IMR-90 (cell line): ENCODE measurements around the gene BCL11A. TPM values are rescaled to one million over a fixed set of nuclear protein-coding genes. Genes with fewer than 3 reads are reported as not detected.

Experiments
- ATAC-seq: fragments of 200-7000 bp; cut with Tn5 transposase; 2 replicates; pipeline ENCODE4 v1.9.1; 2020; ENCODE audit warnings: low read depth, mild to moderate bottlenecking, moderate library complexity
- BruUV-seq: library from RNA; stranded (reverse); fragments of 400-500 nt; replicated peaks from 2 replicates; lab custom pipeline; 2021; lab: Mats Ljungman, UMichigan
- CTCF ChIA-PET: fragments of 300-600 bp; formaldehyde crosslinking; extraction: SDS; loops from one replicate; lab custom pipeline; 2021; ENCODE audit warnings: antibody characterized with exemption; lab: Yijun Ruan, JAX
- POLR2A ChIA-PET: fragments of 300-600 bp; sonication (Branson Sonifier 250); formaldehyde crosslinking; loops from one replicate; lab custom pipeline; 2022; ENCODE audit warnings: antibody characterized with exemption; ENCODE audit not compliant: unreplicated experiment; lab: Charles Lee
- DNase-seq: peaks from one replicate; pipeline ENCODE4 v3.0.0; 2013
- H2AFZ ChIP-seq: replicated peaks from 2 replicates; pipeline ENCODE3; 2013; ENCODE audit warnings: low read length, mild to moderate bottlenecking; ENCODE audit not compliant: poor library complexity
- H2AK5ac ChIP-seq: 2 replicates; pipeline ENCODE4 v1.6.1; 2013; ENCODE audit warnings: low read depth, low read length, inconsistent platforms
- H2AK9ac ChIP-seq: replicated peaks from 2 replicates; pipeline ENCODE3; 2013; ENCODE audit warnings: mild to moderate bottlenecking, low read depth, low read length, moderate library complexity; ENCODE audit not compliant: poor library complexity
- H2BK120ac ChIP-seq: 2 replicates; pipeline ENCODE4 v1.6.1; 2013; ENCODE audit warnings: low read depth, low read length, inconsistent platforms
- H2BK15ac ChIP-seq: 3 replicates; pipeline ENCODE4 v1.6.1; 2013; ENCODE audit warnings: low read depth, low read length, inconsistent platforms
- H2BK20ac ChIP-seq: 2 replicates; pipeline ENCODE4 v1.6.1; 2013; ENCODE audit warnings: low read depth, mild to moderate bottlenecking, inconsistent platforms, low read length, moderate library complexity
- H2BK5ac ChIP-seq: 2 replicates; pipeline ENCODE4 v1.6.1; 2013; ENCODE audit warnings: mild to moderate bottlenecking, low read depth, low read length, inconsistent platforms; ENCODE audit not compliant: poor library complexity, severe bottlenecking
- H3K14ac ChIP-seq: replicated peaks from 2 replicates; pipeline ENCODE4 v1.6.1; 2013; ENCODE audit warnings: low read depth, low read length, inconsistent platforms
- H3K18ac ChIP-seq: 2 replicates; pipeline ENCODE4 v1.6.1; 2013; ENCODE audit warnings: low read depth, low read length, control low read depth
- H3K23ac ChIP-seq: 2 replicates; pipeline ENCODE4 v1.6.1; 2013; ENCODE audit warnings: low read depth, low read length, inconsistent platforms
- H3K27ac ChIP-seq: 2 replicates; pipeline ENCODE4 v1.5.1; 2013; ENCODE audit warnings: mild to moderate bottlenecking, control low read depth, low read length; ENCODE audit not compliant: insufficient read depth
- H3K27me3 ChIP-seq: 2 replicates; pipeline ENCODE4 v1.6.1; 2013; ENCODE audit warnings: low read length; ENCODE audit not compliant: control insufficient read depth, insufficient read depth
- H3K36me3 ChIP-seq: 2 replicates; pipeline ENCODE4 v1.6.1; 2013; ENCODE audit warnings: low read length, mixed read lengths; ENCODE audit not compliant: control insufficient read depth, insufficient read depth
- H3K4ac ChIP-seq: 2 replicates; pipeline ENCODE4 v1.6.1; 2013; ENCODE audit warnings: low read depth, low read length, inconsistent platforms
- H3K4me1 ChIP-seq: 2 replicates; pipeline ENCODE4 v1.6.1; 2013; ENCODE audit warnings: low read length, mixed read lengths; ENCODE audit not compliant: control insufficient read depth, insufficient read depth
- H3K4me2 ChIP-seq: 2 replicates; pipeline ENCODE4 v1.6.1; 2013; ENCODE audit warnings: low read depth, mild to moderate bottlenecking, control low read depth, low read length, moderate library complexity
- H3K4me3 ChIP-seq: 2 replicates; pipeline ENCODE4 v1.5.1; 2013; ENCODE audit warnings: low read depth, mild to moderate bottlenecking, control low read depth, low read length, moderate library complexity; ENCODE audit not compliant: insufficient read depth
- H3K56ac ChIP-seq: 2 replicates; pipeline ENCODE4 v1.6.1; 2013; ENCODE audit warnings: low read length, inconsistent platforms; ENCODE audit not compliant: insufficient read depth; ENCODE audit errors: extremely low read depth
- H3K79me1 ChIP-seq, 2 experiments: 2 replicates each; pipeline ENCODE4 v1.6.1; 2013; ENCODE audit warnings: low read length in 2 of 2, inconsistent platforms in 1 of 2, low read depth in 1 of 2
- H3K9ac ChIP-seq: 2 replicates; pipeline ENCODE4 v1.6.1; 2013; ENCODE audit warnings: low read depth, low read length, control low read depth
- H3K9me1 ChIP-seq: 2 replicates; pipeline ENCODE4 v1.6.1; 2013; ENCODE audit warnings: low read length, inconsistent platforms; ENCODE audit not compliant: insufficient read depth
- H3K9me3 ChIP-seq: 2 replicates; pipeline ENCODE4 v1.6.1; 2013; ENCODE audit warnings: low read length; ENCODE audit not compliant: control insufficient read depth, insufficient read depth
- H4K20me1 ChIP-seq: 2 replicates; pipeline ENCODE4 v1.6.1; 2013; ENCODE audit warnings: low read length, inconsistent platforms; ENCODE audit not compliant: insufficient read depth
- H4K5ac ChIP-seq: 2 replicates; pipeline ENCODE4 v1.6.1; 2013; ENCODE audit warnings: mild to moderate bottlenecking, low read depth, low read length, control low read depth
- H4K8ac ChIP-seq, 2 experiments: 2 replicates each; pipeline ENCODE4 v1.6.1; 2013; ENCODE audit warnings: low read depth in 2 of 2, low read length in 2 of 2, control low read depth in 1 of 2, inconsistent platforms in 1 of 2
- H4K91ac ChIP-seq: 2 replicates; pipeline ENCODE4 v1.6.1; 2013; ENCODE audit warnings: low read depth, low read length, inconsistent platforms; ENCODE audit not compliant: insufficient read depth
- BHLHE40 ChIP-seq: fragments of 150-350 bp; IDR thresholded peaks from 2 replicates; pipeline ENCODE4 v1.6.1; 2016; ENCODE audit warnings: mild to moderate bottlenecking, low read depth, low read length
- CHD1 ChIP-seq: IDR thresholded peaks from 2 replicates; pipeline ENCODE4 v1.6.1; 2012; ENCODE audit warnings: low read depth, low read length, improper control_type of control experiment
- MAFK ChIP-seq: IDR thresholded peaks from 2 replicates; pipeline ENCODE4 v1.6.1; 2012; ENCODE audit warnings: low read depth, low read length, improper control_type of control experiment
- NFE2L2 ChIP-seq: fragments of 150-350 bp; IDR thresholded peaks from 2 replicates; pipeline ENCODE4 v1.6.1; 2016; ENCODE audit warnings: low read depth, mild to moderate bottlenecking, low read length
- RCOR1 ChIP-seq: IDR thresholded peaks from 2 replicates; pipeline ENCODE4 v1.6.1; 2012; ENCODE audit warnings: mild to moderate bottlenecking, low read length, improper control_type of control experiment; ENCODE audit not compliant: insufficient replicate concordance
- SMC3 ChIP-seq: fragments of 150-350 bp; IDR thresholded peaks from 2 replicates; pipeline ENCODE4 v1.6.1; 2016; ENCODE audit warnings: low read depth, mild to moderate bottlenecking, antibody characterized with exemption, low read length, moderate library complexity
- WGBS, 2 experiments: methylation state at CpG; one replicate each; pipeline versions ENCODE4 v1.1.5 to v1.1.7; 2013; ENCODE audit warnings: missing lambda C conversion rate in 2 of 2; ENCODE audit not compliant: insufficient read length in 1 of 2; ENCODE audit errors: extremely low coverage in 2 of 2; 5-methylcytosine and 5-hydroxymethylcytosine counted together
- dilution Hi-C: fragments of 300-500 bp; cut with HindIII; formaldehyde crosslinking; loops from one replicate; pipeline ENCODE4 v1.14.3; 2018; ENCODE audit warnings: low sequenced_read_pairs; ENCODE audit not compliant: unreplicated experiment
- in situ Hi-C: fragments of 300-500 bp; cut with MboI; formaldehyde crosslinking; loops from 3 replicates; pipeline ENCODE4 v1.14.3; 2019; ENCODE audit warnings: low sequenced_read_pairs, inconsistent platforms, mixed read lengths
- intact Hi-C: fragments of 100-400 bp; cut with micrococcal nuclease; formaldehyde crosslinking; loops from 2 replicates; pipeline ENCODE4 v1.10.0; 2022
- polyA plus RNA-seq, 3 experiments: library from polyadenylated mRNA; depleted of rRNA; stranded (reverse); fragments of >200 nt; gene quantifications; 2 replicates each; pipeline ENCODE4 v1.2.3, GENCODE V29; 2012; ENCODE audit warnings: low replicate concordance in 1 of 3
- total RNA-seq: library from RNA; depleted of rRNA; stranded (reverse); fragments of >200 nt; gene quantifications from 2 replicates; pipeline ENCODE4 v1.2.3, GENCODE V29; 2012
- TF ChIP-seq, protein P1 (sequence below): fragments of 150-350 bp; IDR thresholded peaks from 2 replicates; pipeline ENCODE4 v1.6.1; 2017; ENCODE audit warnings: mild to moderate bottlenecking, antibody characterized with exemption, low read length, low read depth
- TF ChIP-seq, protein P2 (sequence below): fragments of 150-350 bp; IDR thresholded peaks from 2 replicates; pipeline ENCODE4 v1.6.1; 2016; ENCODE audit warnings: low read depth, mild to moderate bottlenecking, low read length, moderate library complexity, borderline replicate concordance

Gene BCL11A
- total and polyA plus RNA-seq, 2 of the 4 experiments (the other 2 are of a cell fraction) = 1.0 to 1.1 TPM

DNA sequence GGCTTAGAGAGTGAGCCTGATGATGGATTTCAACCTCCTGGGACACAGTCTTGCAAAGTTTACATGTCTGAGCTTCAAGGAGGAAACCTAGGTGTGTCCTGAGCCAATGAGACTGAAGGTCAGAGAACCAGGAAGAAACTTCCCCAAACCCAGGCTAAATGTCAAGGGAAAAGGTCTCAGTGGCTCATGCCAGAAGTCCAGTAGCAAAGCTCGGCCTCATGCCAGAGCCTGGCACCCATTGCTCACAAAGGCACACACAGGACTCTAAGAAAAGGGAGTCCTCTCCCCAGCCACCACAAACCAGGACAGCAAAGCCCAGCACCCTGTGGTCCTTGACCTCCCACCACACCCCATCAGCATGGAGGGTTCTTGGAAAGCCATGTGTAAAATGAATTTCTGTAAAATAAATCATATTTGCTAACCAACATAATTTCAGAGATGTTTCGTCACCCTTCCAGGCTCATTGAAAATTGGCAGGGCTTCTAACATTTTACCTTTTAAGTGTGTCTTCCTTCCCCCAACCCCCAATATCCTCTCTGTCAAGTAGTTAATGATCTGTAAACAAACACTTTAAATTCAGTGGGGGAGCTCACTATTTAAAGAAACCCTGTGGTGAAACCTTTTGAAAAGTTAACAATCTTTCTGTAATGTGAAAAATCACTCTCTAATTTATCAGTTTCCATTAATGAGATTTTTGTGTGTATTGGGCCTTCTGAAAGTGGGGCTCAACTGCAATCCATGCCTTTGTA lies 77.1 kb downstream of the BCL11A start:
- no peak overlapping the region for H3K14ac ChIP-seq
- H2AK9ac ChIP-seq = no peak overlapping the region
- ChIA-PET CTCF (no interaction called here), POLR2A (no interaction called here)
- peaks cover 2% of the 10 kb centered on the region; the same call in 1 of the 2 replicates for H3K27me3 ChIP-seq
- no CpG with 5 or more reads among the region's 2 CpGs for WGBS, 2 experiments
- no peak overlapping the region for H3K9ac ChIP-seq
- H4K20me1 ChIP-seq = no peaks in the 10 kb centered on the region
- H4K8ac ChIP-seq = no peak overlapping the region
- no peak overlapping the region for H3K4me3 ChIP-seq
- H4K91ac ChIP-seq = no peak overlapping the region
- dilution Hi-C loops (no loop called here), intact Hi-C loops (no loop called here), in situ Hi-C loops (no loop called here)
- H3K36me3 ChIP-seq = no peaks in the 10 kb centered on the region
- H3K23ac ChIP-seq = no peak overlapping the region
- no TSS peak for BruUV-seq
- no peak overlapping the region for H3K56ac ChIP-seq
- no peak overlapping the region for H3K27ac ChIP-seq
- no peak overlapping the region for H2BK15ac ChIP-seq
- no peak overlapping the region for H3K4me2 ChIP-seq
- no peaks in the 10 kb centered on the region for H3K9me3 ChIP-seq
- H2AFZ ChIP-seq = no peak overlapping the region
- ATAC-seq (no peak), DNase-seq (no peak)
- no peak overlapping the region for H2BK120ac ChIP-seq
- H3K4ac ChIP-seq = no peak overlapping the region
- no peaks in the 10 kb centered on the region for H3K79me1 ChIP-seq
- peaks cover 5% of the 10 kb centered on the region; the same call in 1 of the 2 replicates for H3K9me1 ChIP-seq
- no peak overlapping the region for H4K5ac ChIP-seq
- H2BK20ac ChIP-seq = no peak overlapping the region
- H2BK5ac ChIP-seq = no peak overlapping the region
- H3K4me1 ChIP-seq = no peaks in the 10 kb centered on the region
- TF ChIP-seq CHD1 = no peak
- TF ChIP-seq BHLHE40 = no peak
- TF ChIP-seq RCOR1 = no peak
- no peak for TF ChIP-seq MAFK
- TF ChIP-seq, protein P1, sequence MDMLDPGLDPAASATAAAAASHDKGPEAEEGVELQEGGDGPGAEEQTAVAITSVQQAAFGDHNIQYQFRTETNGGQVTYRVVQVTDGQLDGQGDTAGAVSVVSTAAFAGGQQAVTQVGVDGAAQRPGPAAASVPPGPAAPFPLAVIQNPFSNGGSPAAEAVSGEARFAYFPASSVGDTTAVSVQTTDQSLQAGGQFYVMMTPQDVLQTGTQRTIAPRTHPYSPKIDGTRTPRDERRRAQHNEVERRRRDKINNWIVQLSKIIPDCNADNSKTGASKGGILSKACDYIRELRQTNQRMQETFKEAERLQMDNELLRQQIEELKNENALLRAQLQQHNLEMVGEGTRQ = no peak
- no peak for TF ChIP-seq NFE2L2
- TF ChIP-seq, protein P2, sequence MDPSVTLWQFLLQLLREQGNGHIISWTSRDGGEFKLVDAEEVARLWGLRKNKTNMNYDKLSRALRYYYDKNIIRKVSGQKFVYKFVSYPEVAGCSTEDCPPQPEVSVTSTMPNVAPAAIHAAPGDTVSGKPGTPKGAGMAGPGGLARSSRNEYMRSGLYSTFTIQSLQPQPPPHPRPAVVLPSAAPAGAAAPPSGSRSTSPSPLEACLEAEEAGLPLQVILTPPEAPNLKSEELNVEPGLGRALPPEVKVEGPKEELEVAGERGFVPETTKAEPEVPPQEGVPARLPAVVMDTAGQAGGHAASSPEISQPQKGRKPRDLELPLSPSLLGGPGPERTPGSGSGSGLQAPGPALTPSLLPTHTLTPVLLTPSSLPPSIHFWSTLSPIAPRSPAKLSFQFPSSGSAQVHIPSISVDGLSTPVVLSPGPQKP = no peak
- no peak for TF ChIP-seq SMC3
- H3K18ac ChIP-seq = no peak overlapping the region
- H2AK5ac ChIP-seq = no peak overlapping the region
